ENCODE data around the gene JAM2. TPM values are rescaled to one million over a fixed set of nuclear protein-coding genes. Genes with fewer than 3 reads are reported as not detected.
"Not testable (repeated sequence)": the region's sequence is repeated elsewhere in the genome, so short reads cannot be mapped to it uniquely, and the experiment has no call there.

Gene JAM2
- polyA plus RNA-seq, 1 donor from 2014 or later, result 1.1 TPM

- Histone ChIP-seq H3K27ac (ENCODE audit: low read length) (no peak overlapping the region), H3K36me3 (ENCODE audit: insufficient read depth, low read length) (no peaks in the 10 kb centered on the region), H3K27me3 (ENCODE audit: insufficient read depth, low read depth, low read length) (no peaks in the 10 kb centered on the region), H3K4me3 (ENCODE audit: low read length) (no peak overlapping the region), H3K4me2 (ENCODE audit: low read length) (no peak overlapping the region), H3K79me2 (replicated peaks; ENCODE audit: insufficient read depth, low read length) (no peaks in the 10 kb centered on the region), H3K9ac (ENCODE audit: low read length) (no peak overlapping the region), H3K9me3 (ENCODE audit: low read length) (no peaks in the 10 kb centered on the region), H3F3A (ENCODE audit: insufficient read depth, low read length, poor library complexity, severe bottlenecking) (no peaks in the 10 kb centered on the region), H3K9me2 (ENCODE audit: insufficient read depth, low read length) (no peaks in the 10 kb centered on the region), H2AFZ (ENCODE audit: low read depth, low read length) (no peak overlapping the region), H4K20me1 (ENCODE audit: insufficient read depth) (no peaks in the 10 kb centered on the region)
- TF ChIP-seq MXI1 (conservative IDR thresholded peaks at IDR 0.05; ENCODE audit: poor library complexity, severe bottlenecking), result no peak
- TF ChIP-seq POLR2AphosphoS5 (IDR thresholded peaks at IDR 0.05), result no peak
- TF ChIP-seq SMC3 (conservative IDR thresholded peaks at IDR 0.05; ENCODE audit: poor library complexity), result no peak
- no peak for TF ChIP-seq TAF1 (IDR thresholded peaks at IDR 0.05; ENCODE audit: low read depth)
- no peak for TF ChIP-seq RAD21 (conservative IDR thresholded peaks at IDR 0.05)
- no peak for TF ChIP-seq EP300 (conservative IDR thresholded peaks at IDR 0.05; ENCODE audit: poor library complexity, severe bottlenecking)
- no peak for TF ChIP-seq REST (IDR thresholded peaks at IDR 0.05; ENCODE audit: borderline replicate concordance)
- no peak for TF ChIP-seq EZH2 (IDR thresholded peaks at IDR 0.05; ENCODE audit: borderline replicate concordance, insufficient read depth, low read length, poor library complexity, severe bottlenecking)
- TF ChIP-seq CTCF (IDR thresholded peaks at IDR 0.05; ENCODE audit: poor library complexity, severe bottlenecking), result no peak
Observed at GRCh38 chr21:25689226-25689625, 50.2 kb downstream of the JAM2 start.

GRCh38 chr21:25691976-25692375, 52.9 kb downstream of the JAM2 start:
- Histone ChIP-seq H3K79me2 (replicated peaks; ENCODE audit: insufficient read depth, low read length) (no peaks in the 10 kb centered on the region), H3K9me2 (ENCODE audit: insufficient read depth, low read length) (no peaks in the 10 kb centered on the region), H3K36me3 (ENCODE audit: insufficient read depth, low read length) (no peaks in the 10 kb centered on the region), H2AFZ (ENCODE audit: low read depth, low read length) (no peak overlapping the region), H3K27ac (ENCODE audit: low read length) (no peak overlapping the region), H3K9me3 (ENCODE audit: low read length) (no peaks in the 10 kb centered on the region), H3K4me3 (ENCODE audit: low read length) (no peak overlapping the region), H3K4me2 (ENCODE audit: low read length) (no peak overlapping the region), H3K9ac (ENCODE audit: low read length) (no peak overlapping the region), H4K20me1 (ENCODE audit: insufficient read depth) (no peaks in the 10 kb centered on the region), H3K27me3 (ENCODE audit: insufficient read depth, low read depth, low read length) (no peaks in the 10 kb centered on the region), H3F3A (ENCODE audit: insufficient read depth, low read length, poor library complexity, severe bottlenecking) (no peaks in the 10 kb centered on the region)
- no peak for TF ChIP-seq RAD21 (conservative IDR thresholded peaks at IDR 0.05)

GRCh38 chr21:25695461-25695860, 56.4 kb downstream of the JAM2 start:
- H3K9ac ChIP-seq (ENCODE audit: low read length); H3K9me3 ChIP-seq (ENCODE audit: low read length); H3K79me2 ChIP-seq (replicated peaks; ENCODE audit: insufficient read depth, low read length); H3K27me3 ChIP-seq (ENCODE audit: insufficient read depth, low read depth, low read length); H3K27ac ChIP-seq (ENCODE audit: low read length); H3K9me2 ChIP-seq (ENCODE audit: insufficient read depth, low read length); H2AFZ ChIP-seq (ENCODE audit: low read depth, low read length); H3K4me3 ChIP-seq (ENCODE audit: low read length); H3K36me3 ChIP-seq (ENCODE audit: insufficient read depth, low read length); H3K4me2 ChIP-seq (ENCODE audit: low read length); H3F3A ChIP-seq (ENCODE audit: insufficient read depth, low read length, poor library complexity, severe bottlenecking); H4K20me1 ChIP-seq (ENCODE audit: insufficient read depth): not testable (repeated sequence)
